T-helper 22 cell (primary cell): ENCODE data around the gene MUC2.

ENCODE experiments used
- DNase-seq: peaks from one replicate; pipeline ENCODE4 v3.0.0-alpha.2; 2020; ENCODE audit warnings: low read depth

MUC2 gene

DNA sequence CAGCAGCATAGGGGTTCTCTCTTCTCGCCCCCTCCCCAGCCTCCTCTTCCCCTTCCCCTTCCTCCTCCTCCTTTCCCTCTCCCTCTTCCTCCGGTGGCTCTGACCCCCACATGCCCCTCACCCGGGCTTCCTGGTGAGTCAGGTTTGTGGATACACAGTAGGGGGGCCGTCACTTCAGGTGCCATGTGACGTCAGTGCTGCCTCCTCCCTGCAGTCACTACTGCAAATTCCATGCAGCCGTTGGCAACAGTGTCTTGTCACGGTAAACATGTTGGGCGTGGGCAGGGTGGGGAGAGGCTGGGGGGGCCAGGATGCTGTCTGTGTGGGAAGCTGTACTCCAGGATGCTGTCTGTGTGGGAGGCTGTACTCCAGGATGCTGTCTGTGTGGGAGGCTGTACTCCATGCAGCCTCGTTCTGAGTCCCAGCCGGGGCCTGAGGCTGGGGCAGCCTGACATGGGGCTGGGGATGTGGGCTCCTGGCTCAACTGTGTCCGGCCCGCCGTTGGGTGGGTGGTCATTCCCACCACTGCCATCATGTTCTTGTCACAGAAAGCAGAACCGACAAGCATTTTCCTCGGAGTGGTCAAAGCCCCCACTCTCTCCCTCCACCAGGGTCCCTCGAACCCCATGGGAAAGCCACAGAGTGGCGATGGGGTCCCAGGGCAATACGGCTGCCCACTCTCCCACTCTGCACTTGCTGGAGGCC is 2.4 kb upstream of the MUC2 start:
- DNase-seq, result no peak

GRCh38 chr11:1072821-1073231 is 1.8 kb upstream of the MUC2 start:
- DNase-seq, result no peak

GRCh38 chr11:1073261-1073724 is 1.4 kb upstream of the MUC2 start:
- DNase-seq, result no peak

GRCh38 chr11:1073851-1074243 is 827 bp upstream of the MUC2 start:
- DNase-seq, result no peak

- DNase-seq, result no peak
These were observed 752 bp downstream of the MUC2 start for GRCh38 chr11:1075341-1075911.

GRCh38 chr11:1076061-1076665 is 1.5 kb downstream of the MUC2 start:
- DNase-seq, result no peak

- DNase-seq, result no peak
These were observed 2.4 kb downstream of the MUC2 start for GRCh38 chr11:1077033-1077416.

- no peak for DNase-seq
These were observed 2.9 kb downstream of the MUC2 start for GRCh38 chr11:1077417-1078119.

GRCh38 chr11:1078191-1078601 is 3.5 kb downstream of the MUC2 start:
- no peak for DNase-seq

- DNase-seq, result no peak
These were observed 7.1 kb downstream of the MUC2 start for GRCh38 chr11:1081601-1082311.

GRCh38 chr11:1082346-1082727 is 7.7 kb downstream of the MUC2 start:
- no peak for DNase-seq

- DNase-seq, result no peak
These were observed 8.3 kb downstream of the MUC2 start for GRCh38 chr11:1082728-1083620.

DNA sequence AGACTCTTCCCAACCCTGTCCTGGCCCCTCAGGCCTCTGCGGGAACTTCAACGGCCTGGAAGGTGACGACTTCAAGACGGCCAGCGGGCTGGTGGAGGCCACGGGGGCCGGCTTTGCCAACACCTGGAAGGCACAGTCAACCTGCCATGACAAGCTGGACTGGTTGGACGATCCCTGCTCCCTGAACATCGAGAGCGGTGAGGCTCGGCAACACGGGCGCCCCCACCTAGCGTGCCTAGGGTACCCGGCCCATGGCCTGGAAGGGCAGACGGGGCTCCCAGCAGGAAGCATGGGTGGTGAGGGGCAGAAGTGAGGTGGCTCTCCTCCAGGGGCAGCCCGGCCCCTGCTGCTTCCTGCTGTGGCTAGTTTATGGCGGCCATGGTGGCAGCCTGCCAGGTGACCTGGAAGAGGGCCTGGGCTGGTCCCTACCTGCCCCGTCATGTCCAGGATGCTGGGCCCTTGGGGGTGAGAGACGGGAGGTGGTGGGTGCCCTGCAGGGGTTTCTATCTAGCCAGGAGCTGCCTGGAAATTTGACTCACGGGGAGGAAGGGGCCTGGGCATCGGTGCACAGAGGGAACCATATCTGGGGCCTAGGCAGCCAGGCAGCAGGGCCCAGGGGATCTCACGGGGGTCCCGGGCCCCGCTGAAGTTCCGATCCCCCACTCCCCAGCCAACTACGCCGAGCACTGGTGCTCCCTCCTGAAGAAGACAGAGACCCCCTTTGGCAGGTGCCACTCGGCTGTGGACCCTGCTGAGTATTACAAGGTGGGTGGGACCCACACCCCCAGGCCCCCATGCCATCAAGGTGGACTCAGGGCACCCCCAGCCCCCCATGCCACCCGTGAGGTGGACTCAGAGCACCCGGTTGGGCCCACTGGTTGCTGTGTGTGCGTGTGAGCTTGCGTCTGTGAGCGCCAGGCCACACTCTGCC is 9.2 kb downstream of the MUC2 start:
- DNase-seq, result no peak

- no peak for DNase-seq
These were observed 10.1 kb downstream of the MUC2 start for GRCh38 chr11:1084561-1085439.

DNA sequence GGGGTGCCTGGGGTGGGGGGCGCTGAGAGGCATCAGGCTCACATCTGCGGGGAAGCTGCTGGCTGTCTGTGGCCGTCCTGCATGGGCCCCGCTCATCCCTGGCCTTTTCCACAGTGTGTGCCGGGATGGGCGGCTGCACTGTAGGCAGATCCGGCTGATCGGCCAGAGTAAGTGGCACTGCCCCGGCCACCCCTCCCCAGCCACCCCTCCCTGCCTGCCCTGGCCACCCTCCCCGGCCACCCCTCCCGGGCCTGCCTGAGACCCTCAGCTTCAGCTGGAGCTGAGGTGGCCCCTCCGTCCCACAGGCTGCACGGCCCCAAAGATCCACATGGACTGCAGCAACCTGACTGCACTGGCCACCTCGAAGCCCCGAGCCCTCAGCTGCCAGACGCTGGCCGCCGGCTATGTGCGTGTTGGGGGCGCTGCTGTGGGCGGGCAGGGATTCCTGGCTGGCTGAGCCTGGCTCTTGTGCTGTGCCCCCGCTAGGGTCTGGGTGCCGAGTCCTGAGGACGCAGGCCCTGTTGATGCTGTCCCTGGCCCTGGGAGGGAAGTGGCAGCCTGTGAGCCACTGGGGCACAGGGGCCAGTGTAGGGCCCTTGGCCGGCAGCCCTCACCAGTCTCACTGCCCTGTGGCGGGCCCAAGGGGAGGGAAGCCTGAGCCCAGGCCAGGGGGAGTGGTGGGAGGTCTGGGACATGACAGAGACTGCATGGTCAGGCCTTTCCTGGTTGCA is 10.9 kb downstream of the MUC2 start:
- DNase-seq, result no peak

GRCh38 chr11:1086171-1087102 is 11.8 kb downstream of the MUC2 start:
- no peak for DNase-seq

DNA sequence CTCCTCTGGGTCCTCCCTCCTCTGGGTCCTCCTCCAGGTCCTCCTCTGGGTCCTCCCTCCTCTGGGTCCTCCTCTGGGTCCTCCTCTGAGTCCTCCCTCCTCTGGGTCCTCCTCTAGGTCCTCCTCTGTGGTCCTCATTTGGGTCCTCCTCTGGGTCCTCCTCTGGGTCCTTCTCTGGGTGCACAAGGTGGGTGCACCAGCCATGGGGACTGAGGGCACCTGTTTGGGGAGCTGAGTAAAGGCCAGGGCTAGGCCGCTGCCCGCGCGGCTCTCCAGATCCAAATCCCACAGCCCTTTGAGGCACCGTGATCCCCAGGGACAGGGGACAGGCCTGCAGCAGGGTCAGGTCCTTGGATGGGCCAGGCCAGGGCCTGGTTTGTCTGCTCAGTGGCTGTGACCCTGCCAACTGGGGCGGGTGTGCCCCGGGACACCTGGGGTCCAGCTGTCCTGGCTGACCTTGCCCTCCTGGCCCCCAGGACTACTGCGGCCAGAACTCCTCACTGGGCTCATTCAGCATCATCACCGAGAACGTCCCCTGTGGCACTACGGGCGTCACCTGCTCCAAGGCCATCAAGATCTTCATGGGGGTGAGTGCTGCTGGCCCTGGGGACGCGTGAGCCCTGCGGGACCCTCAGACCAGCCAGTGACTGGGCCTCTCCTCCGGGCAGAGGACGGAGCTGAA is 12.7 kb downstream of the MUC2 start:
- DNase-seq, result no peak
